H1 (cell line): ENCODE results near the gene IFIT1. TPM values are rescaled to one million over a fixed set of nuclear protein-coding genes. Genes with fewer than 3 reads are reported as not detected.

Experiments used
- BACH1 ChIP-seq: IDR thresholded peaks from 2 replicates; pipeline ENCODE4 v1.6.1; 2012; ENCODE audit warnings: low read length, improper control_type of control experiment
- CHD7 ChIP-seq: fragments of 300-600 bp; sonication (generic); IDR thresholded peaks from 2 replicates; pipeline ENCODE4 v1.7.1; 2012; ENCODE audit warnings: low read length, moderate library complexity, mild to moderate bottlenecking, inconsistent platforms; ENCODE audit not compliant: insufficient replicate concordance
- RBBP5 ChIP-seq: IDR thresholded peaks from 2 replicates; pipeline ENCODE4 v1.7.1; 2012; ENCODE audit warnings: low read depth, mild to moderate bottlenecking, inconsistent platforms, low read length, moderate library complexity, borderline replicate concordance
- polyA plus RNA-seq, 7 experiments: library from polyadenylated mRNA; depleted of rRNA in 3 of 7; stranded (reverse) in 5 of 7; unstranded in 2 of 7; fragments of >200 nt in 5 of 7; fragments of 200-250 nt in 2 of 7; gene quantifications; 1 replicate in 5 of 7; 2 replicates in 1 of 7; 4 replicates in 1 of 7; pipeline versions ENCODE4 v1.2.1 to v1.2.3, GENCODE V29; 2011 to 2013; ENCODE audit warnings: missing spikeins in 2 of 7, mixed read lengths in 2 of 7
- total RNA-seq: library from RNA; stranded (reverse); fragmentation: NEBNext Ultra II Directional; extraction: Animal tissue kit (Norgen Biotek cat#: 25700); gene quantifications from 2 replicates; pipeline ENCODE4 v1.2.1, GENCODE V29; 2021

The IFIT1 gene
- total and polyA plus RNA-seq, 2 of the 8 experiments (the other 6 are each of a cell fraction or from before 2014, with no cell fraction given): 0.94 to 1.5 TPM

- TF ChIP-seq CHD7 (no peak), RBBP5 (no peak), BACH1 (no peak)
Measured at GRCh38 chr10:89403043-89403442, 10.6 kb downstream of the IFIT1 start (continued).
